Erythroblast (primary cell): ENCODE results near the gene TIPARP.

ENCODE experiments used
- GATA1 ChIP-seq: IDR thresholded peaks from 2 replicates; pipeline ENCODE4 v1.6.1; 2011; ENCODE audit warnings: low read depth, mild to moderate bottlenecking, control low read depth, low read length, moderate library complexity
- POLR2A ChIP-seq: IDR thresholded peaks from 2 replicates; pipeline ENCODE4 v1.6.1; 2011; ENCODE audit warnings: mild to moderate bottlenecking, low read length

- TF ChIP-seq POLR2A (no peak), GATA1 (no peak)
Observed at GRCh38 chr3:156675830-156676767, 1.7 kb downstream of the TIPARP start.
